ENCODE results near the gene MRPL19. TPM values are rescaled to one million over a fixed set of nuclear protein-coding genes. Genes with fewer than 3 reads are reported as not detected.

Gene MRPL19
- total and polyA plus RNA-seq, 2 donors (not counting 3 experiments of a cell fraction or from before 2014, with no cell fraction given), result 13.0 to 52.3 TPM

DNA sequence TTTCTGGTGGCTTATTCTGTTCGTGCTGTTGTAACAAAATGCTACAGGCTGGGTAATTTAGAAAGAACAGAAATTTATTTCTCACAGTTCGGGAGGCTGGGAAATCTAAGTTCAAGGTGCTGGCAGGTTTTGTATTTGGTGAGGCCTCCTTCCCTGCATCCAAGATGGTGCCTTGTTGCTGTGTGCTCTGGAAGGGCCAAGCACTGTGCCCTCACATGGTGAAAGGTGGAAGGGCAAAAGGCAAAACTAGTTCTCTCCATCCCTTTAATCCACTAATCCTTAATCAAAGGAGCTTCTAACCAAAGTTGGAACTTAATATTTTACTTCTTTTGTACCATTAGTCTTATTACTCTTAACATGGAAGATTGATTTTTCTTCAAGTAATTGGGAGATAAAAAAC lies 7.4 kb downstream of the MRPL19 start:
- H3K9ac ChIP-seq (replicated peaks; ENCODE audit: extremely low read depth, insufficient read depth, low read length), result no peak overlapping the region
- no peak for FAIRE-seq
- no peaks in the 10 kb centered on the region for H3K27me3 ChIP-seq (ENCODE audit: control insufficient read depth in 2 of 2, insufficient read depth in 2 of 2, low read length in 2 of 2)
- no TSS peak for BruUV-seq (replicated peaks)
- DNase-seq (ENCODE audit: low read depth, low spot score), result no peak
- peaks cover 5% of the 10 kb centered on the region for H3K79me2 ChIP-seq (ENCODE audit: control insufficient read depth, insufficient read depth, low read length)
- CTCF ChIA-PET, result interaction anchor here (1.5 kb wide), 1 partner anchor 23 kb away, joined by 4 read pairs; no protein-coding TSS in a partner anchor
- POLR2A ChIA-PET, result no interaction called here
- no peak overlapping the region for H3K4me3 ChIP-seq (replicated peaks in 1 of 3; ENCODE audit: insufficient read depth in 1 of 3, low read depth in 1 of 3, low read length in 3 of 3)
- H3K4me2 ChIP-seq (ENCODE audit: insufficient read depth, low read length), result no peak overlapping the region
- H4K20me1 ChIP-seq (replicated peaks; ENCODE audit: control insufficient read depth, extremely low read depth, insufficient read depth, low read length), result no peaks in the 10 kb centered on the region
- peaks cover 5% of the 10 kb centered on the region for H3K9me1 ChIP-seq (replicated peaks; ENCODE audit: control insufficient read depth, extremely low read depth, insufficient read depth, low read length)
- no peak overlapping the region for H3K27ac ChIP-seq (ENCODE audit: insufficient read depth, low read depth, low read length)
- no peak overlapping the region for H2AFZ ChIP-seq (ENCODE audit: low read depth, low read length)
- TF ChIP-seq, protein P1, sequence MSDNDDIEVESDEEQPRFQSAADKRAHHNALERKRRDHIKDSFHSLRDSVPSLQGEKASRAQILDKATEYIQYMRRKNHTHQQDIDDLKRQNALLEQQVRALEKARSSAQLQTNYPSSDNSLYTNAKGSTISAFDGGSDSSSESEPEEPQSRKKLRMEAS (IDR thresholded peaks at IDR 0.05; ENCODE audit: insufficient read depth, insufficient read length), result no peak
- TF ChIP-seq POLR2AphosphoS5 (IDR thresholded peaks at IDR 0.05; ENCODE audit: insufficient read depth, low read depth, low read length) (no peak), EZH2 (IDR thresholded peaks at IDR 0.05; ENCODE audit: borderline replicate concordance, low read depth, low read length, severe bottlenecking) (no peak), GATA2 (IDR thresholded peaks at IDR 0.05; ENCODE audit: insufficient read depth, insufficient read length, low read depth, low read length) (no peak), POLR2A (IDR thresholded peaks at IDR 0.05; ENCODE audit: low read depth, low read length) (no peak), MYC (IDR thresholded peaks at IDR 0.05; ENCODE audit: low read depth, low read length) (no peak), FOS (IDR thresholded peaks at IDR 0.05; ENCODE audit: borderline replicate concordance, insufficient read depth, low read length) (no peak)
- TF ChIP-seq, protein P2, sequence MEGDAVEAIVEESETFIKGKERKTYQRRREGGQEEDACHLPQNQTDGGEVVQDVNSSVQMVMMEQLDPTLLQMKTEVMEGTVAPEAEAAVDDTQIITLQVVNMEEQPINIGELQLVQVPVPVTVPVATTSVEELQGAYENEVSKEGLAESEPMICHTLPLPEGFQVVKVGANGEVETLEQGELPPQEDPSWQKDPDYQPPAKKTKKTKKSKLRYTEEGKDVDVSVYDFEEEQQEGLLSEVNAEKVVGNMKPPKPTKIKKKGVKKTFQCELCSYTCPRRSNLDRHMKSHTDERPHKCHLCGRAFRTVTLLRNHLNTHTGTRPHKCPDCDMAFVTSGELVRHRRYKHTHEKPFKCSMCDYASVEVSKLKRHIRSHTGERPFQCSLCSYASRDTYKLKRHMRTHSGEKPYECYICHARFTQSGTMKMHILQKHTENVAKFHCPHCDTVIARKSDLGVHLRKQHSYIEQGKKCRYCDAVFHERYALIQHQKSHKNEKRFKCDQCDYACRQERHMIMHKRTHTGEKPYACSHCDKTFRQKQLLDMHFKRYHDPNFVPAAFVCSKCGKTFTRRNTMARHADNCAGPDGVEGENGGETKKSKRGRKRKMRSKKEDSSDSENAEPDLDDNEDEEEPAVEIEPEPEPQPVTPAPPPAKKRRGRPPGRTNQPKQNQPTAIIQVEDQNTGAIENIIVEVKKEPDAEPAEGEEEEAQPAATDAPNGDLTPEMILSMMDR (IDR thresholded peaks at IDR 0.05; ENCODE audit: extremely low read depth in 1 of 2, insufficient read depth in 1 of 2, low read depth in 1 of 2, low read length in 2 of 2), result no peak
- H3K4me1 ChIP-seq (ENCODE audit: control insufficient read depth, extremely low read depth, insufficient read depth, low read length), result no peaks in the 10 kb centered on the region
- peaks cover 23 to 35% of the 10 kb centered on the region in 2 experiments for H3K36me3 ChIP-seq (ENCODE audit: control insufficient read depth in 2 of 2, extremely low read depth in 1 of 2, insufficient read depth in 2 of 2, low read length in 2 of 2)
- intact Hi-C loops (cut with micrococcal nuclease) (no loop called here), dilution Hi-C loops (cut with MboI; ENCODE audit: extremely low pct_ligation_motif_present, low sequenced_read_pairs) (no loop called here)
- no peaks in the 10 kb centered on the region for H3K9me3 ChIP-seq (replicated peaks; ENCODE audit: control insufficient read depth, insufficient read depth, low read length)

Measured in endothelial cell of umbilical vein (primary cell).